GM21390 (cell line): ENCODE measurements around the gene GABBR2.
"Not testable (repeated sequence)": the region's sequence is repeated elsewhere in the genome, so short reads cannot be mapped to it uniquely, and the experiment has no call there.

Experiments used
- ATAC-seq: cut with Tn5 transposase; IDR thresholded peaks from one replicate; pipeline ENCODE4 v1.9.1; 2021; ENCODE audit not compliant: unreplicated experiment

GABBR2 gene

DNA sequence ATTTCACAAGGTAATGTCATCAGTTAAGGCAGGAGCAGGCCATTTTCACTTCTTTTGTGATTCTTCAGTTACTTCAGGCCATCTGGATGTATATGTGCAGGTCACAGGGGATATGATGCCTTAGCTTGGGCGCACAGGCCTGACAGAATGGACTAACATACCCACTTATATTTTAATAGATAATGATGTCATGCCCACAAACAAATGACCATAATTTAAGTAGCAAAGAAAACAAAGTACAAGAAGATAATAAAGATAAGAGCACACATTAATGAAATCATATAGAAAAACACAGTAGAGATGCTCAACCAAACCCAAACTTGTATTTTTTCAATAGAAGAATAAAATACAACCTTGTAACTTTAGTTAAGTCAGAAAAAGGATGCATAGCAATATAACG, 433.6 kb downstream of the GABBR2 start:
- ATAC-seq: no peak

DNA sequence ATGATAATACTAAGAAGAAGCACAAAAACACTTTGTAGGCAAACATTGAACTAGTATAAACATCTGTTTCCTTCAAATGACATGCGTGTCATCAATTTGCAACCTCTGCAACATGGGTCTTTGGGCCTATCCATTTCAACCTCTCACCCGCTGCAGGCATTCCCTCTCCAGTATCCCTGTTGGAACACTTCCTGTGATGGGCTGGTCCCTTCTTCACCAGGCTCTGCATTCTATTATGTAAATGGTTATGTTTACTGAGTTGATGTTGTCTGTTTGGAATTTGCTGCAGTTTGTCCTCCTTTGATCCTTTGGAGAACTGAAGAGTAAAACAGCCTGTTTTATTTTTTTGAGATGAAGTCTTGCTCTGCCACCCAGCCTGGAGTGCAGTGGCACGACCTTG, 436.7 kb downstream of the GABBR2 start:
- no peak for ATAC-seq

DNA sequence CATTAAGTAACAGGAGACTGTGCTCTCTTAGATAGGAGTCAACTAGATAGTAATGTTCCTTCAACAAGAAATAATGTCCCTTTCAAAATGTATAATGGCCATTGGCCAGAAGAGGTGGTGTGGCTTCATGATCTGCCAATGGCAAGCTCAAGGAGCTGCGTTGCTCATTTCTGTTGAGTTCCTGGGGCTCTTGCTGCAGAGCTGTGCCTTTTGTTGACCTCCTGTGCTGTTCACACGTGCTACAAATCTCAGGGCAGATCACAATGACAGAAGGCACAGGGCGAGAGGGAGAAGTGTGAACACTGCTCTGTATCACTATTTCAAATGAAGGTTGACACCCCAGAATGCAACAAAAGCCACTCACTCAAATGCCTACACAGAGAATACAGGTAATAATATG, 437.3 kb downstream of the GABBR2 start:
- ATAC-seq: no peak

DNA sequence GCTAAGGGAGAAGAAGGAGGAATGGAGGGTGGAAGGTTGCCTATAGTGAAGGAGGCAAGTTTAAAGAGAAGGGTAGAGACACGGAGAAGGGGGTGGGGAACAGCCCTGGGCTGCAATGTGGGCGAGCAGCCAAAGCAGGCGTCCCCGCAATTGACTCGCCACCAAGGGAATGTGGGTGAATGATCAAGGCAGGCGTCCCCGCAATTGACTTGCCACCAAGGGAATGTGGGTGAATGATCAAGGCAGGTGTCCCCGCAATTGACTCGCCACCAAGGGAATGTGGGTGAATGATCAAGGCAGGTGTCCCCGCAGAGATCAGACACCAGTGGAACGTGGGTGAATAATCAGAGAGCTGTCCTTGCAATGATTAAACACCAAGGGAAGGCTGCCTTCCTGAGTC, 438.5 kb downstream of the GABBR2 start:
- ATAC-seq: not testable (repeated sequence)

DNA sequence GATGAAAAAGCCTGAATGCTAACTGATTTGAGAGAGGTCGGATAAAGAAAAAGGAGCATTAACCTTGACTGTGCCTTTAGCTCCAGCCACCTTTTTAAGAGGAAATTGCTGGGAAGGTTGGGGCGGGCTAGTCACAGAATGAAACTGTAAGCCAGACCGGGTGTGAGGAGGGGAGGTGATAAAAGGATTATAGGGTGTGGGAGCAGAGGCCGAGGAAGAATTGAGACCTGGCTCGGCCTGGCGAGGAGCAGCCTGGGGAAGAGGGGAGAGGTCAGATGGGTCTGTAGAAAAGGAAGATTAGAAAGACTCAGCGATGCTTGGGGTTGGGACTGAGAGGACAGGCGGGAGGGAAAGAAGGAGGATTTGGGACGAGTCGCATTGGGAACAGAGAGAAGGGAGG, 439.1 kb downstream of the GABBR2 start:
- not testable (repeated sequence) for ATAC-seq

DNA sequence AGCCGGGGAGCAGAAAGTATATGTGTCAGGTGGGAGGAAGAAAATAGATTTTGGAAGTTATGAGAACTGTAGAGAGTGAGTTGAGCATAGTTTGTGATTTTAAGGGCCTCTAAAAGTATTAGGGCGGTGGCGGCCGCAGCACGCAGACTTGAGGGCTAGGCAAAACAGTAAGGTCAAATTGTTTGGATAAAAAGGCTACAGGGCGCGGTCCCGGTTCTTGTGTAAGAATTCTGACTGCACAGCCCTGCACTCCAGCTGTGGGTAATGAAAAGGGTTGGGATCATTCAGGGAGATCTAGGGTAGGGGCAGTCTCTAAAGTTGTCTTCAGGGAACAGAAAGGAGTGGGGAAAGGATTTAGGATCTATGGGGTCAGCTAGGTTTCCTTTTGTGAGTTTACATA, 441.2 kb downstream of the GABBR2 start:
- ATAC-seq: not testable (repeated sequence)

DNA sequence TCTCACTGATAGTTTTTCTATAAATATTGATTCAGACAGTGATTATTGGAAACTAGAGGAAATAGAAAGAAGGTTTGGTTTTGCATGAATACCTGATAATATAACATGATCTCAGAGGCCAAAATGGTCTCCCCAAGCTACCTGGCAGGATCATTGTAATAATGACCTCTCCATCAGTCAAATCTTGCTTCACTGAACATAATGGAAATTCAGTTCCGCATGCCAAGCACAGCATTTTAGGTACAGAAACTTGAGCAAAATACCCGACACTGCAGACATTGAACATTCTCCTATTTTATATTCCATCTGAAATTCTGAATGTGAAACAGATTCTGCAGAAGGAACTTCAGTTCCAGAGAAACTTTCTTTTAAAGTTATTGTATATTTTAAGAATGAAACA, 444.2 kb downstream of the GABBR2 start:
- ATAC-seq: no peak

DNA sequence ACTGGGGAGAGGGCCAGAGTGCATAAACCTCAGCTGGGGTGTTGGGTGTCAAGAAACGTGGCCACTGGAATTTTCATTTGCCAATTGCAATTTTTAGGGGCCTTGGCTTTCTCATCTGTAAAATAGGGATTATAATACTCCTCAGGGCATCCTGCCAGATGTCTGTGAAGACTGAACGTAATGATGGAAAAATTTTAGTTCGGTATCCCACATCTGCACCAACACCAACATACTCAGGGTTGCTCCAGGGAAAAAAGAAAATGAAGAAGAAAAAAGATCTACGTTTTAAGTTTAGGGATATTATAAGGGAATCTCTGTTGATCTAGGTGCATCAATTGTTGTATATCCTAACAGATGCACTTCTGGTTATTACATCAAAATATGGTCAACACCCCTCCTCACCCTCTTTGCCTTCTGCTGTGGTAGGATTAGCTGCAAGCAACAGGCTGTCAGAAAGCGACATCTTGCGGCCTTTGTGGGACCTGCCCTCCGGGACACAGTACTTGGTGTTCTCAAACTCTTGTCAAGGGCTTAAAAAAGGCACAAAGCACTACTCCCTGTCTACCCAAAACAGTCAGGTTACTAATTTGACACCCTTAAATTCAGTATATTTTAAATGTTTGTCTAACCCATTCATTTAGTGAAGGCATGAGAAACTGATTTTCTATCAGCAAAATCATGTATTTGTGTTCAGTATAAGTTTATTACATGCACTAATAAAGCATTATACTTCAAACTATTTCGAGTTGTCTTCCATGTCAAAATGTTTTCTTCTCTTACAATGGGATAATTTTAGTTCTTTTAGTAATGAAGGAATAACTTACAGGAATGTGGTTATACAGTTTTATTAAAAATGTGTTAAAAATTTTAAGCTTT, 445.0 kb downstream of the GABBR2 start:
- no peak for ATAC-seq

DNA sequence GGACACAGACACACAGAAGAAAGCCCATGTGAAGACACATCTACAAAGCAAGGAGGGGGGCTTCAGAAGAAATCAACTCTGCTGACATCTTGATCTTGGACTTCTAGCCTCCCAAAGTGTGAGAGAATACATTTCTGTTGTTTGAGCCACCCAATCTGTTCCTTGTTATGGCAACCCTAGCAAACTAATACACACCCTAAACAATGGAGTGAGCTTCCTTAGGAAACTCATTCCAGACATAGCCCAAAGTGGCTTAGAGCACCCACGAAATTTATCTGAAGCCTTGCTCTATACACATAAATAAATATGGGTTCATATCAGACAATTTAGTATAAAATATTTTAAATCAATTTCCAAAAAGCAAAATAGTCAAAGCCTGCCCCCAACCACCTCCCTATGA, 445.7 kb downstream of the GABBR2 start:
- ATAC-seq: no peak

DNA sequence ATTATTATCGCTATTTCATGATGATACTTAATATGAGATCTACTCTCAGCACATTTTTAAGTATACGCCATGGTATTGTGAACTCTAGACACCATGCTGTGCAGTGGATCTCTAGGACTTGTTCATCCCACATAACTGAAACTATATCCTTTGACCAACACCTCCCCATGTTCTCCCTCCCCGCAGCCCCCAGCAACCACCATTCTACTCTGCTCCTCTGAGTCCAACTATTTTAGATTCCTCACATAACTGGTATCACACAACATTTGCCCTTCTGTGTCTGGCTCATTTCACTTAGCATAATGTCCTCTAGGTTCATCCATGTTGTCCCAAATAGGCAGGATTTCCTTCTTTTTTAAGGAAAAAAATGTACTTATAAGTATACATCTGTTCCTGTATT, 446.7 kb downstream of the GABBR2 start:
- no peak for ATAC-seq

DNA sequence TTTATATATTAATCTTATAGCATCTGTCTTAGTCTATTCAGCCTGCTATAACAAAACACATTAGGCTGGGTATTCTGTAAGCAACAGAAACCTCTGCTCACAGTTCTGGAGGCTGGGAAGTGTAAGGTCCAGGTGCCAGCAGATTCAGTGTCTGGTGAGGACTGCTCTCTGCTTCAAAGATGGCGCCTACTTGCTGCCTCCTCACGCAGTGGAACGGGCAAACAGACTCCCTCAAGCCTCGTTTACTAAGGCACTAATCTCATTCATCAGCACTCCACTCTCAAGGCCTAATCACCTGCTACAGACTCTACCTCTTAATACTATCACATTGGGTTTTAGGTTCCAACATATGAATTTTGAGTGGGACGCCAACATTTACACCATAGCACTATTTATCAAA, 448.1 kb downstream of the GABBR2 start:
- no peak for ATAC-seq

DNA sequence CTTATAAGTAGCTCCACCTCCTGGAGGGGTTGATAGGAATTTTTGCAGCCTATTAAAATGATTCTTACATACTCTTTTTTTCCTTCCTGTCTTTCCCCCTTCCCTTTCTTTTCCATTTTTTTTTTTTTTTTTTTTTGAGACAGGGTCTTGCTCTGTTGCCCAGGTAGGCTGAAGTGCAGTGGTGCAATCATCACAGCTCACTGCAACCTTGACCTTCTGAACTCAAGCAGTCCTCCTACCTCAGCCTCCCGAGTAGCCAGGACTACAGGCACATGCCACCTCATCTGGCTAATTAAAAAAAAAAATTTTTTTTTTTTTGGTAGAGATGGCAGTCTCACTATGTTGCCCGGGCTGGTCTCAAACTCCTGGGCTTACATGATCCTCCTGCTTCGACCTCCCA, 448.9 kb downstream of the GABBR2 start:
- no peak for ATAC-seq

DNA sequence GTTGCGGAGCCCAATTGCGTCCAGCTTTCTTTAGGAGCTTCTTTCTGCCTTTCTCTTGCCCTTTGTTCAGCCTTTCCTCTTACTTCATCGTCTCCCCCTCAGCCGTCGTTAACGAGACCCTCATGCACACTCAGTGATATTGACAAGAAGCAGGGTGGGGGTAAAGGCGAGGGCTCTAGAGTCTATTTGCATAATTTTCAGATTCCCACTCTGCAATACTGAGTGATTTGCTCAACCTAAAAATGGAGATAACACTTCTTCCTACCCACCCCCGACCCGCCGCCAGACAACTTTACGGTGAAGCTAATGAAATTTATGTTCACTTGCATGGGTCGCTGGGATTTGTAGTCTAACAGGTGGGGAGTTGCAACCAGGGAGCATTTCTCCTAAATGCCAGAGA, 452.0 kb downstream of the GABBR2 start:
- ATAC-seq: no peak

DNA sequence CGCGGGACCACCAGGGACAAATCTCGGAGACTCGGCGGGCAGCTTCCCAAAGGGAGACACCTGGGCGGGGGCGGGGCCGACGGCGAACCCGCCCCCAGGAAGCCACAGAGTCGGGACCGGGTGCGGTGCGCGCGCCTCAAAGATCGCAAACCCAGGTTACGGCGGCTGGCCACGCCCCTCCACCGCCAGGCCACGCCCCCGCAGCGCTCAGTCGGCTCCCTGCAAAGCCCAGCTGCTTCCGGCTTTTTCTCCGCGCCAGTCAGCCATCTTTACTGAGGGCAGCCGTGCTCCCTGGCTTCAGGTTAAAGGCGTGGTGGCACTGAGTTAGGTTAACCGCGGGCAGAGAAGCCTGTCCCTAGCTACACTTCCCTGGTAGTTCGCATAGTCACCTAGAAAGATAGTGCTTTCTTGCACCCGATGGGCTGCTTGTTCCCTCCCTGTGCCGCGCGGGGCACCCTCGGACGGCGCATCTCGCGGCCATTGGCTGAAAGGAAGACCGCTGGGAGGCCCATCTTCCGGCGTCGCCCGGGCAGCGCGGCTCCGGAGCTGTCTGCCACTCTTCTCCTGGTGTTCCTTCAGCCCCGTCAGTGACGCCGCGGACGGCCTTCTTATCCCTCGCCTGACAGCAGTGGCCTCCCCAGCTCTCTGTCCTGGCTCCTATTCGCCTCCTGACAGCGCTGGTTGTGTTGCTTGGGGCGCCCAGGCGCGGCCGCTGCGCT, 453.0 kb downstream of the GABBR2 start, which contains the start of gene TBC1D2:
TBC1D2 (minus strand) TSS at position 72 of the 719 bp plus-strand sequence. CDS start 108 bp downstream, outside the sequence.
- peak; percentile 81 for ATAC-seq

DNA sequence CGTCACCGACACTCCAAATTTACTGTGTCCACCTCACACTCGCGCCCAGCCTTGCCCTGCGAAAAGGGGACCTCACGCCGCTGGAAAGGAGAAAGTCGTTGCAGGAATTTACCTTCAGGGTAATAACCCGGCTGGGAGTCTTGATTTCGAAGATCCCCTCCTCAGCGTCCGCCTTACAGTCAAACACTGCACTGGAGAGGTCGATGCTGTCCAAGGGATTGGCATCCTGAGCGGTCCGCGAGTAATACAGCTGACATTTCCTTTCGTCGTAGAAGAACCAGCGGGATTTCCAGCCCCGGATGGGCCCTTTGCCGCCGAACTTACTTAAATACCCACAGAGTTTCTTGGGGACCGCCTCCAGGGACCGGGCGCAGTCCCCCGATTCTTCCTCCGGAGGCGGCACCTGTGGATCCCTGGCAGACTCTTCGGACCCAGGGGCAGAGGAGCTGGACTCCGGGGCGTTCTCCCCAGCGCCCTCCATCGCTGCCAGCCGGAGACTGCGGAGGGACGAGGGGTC, 453.6 kb downstream of the GABBR2 start:
- ATAC-seq: peak; percentile 16

DNA sequence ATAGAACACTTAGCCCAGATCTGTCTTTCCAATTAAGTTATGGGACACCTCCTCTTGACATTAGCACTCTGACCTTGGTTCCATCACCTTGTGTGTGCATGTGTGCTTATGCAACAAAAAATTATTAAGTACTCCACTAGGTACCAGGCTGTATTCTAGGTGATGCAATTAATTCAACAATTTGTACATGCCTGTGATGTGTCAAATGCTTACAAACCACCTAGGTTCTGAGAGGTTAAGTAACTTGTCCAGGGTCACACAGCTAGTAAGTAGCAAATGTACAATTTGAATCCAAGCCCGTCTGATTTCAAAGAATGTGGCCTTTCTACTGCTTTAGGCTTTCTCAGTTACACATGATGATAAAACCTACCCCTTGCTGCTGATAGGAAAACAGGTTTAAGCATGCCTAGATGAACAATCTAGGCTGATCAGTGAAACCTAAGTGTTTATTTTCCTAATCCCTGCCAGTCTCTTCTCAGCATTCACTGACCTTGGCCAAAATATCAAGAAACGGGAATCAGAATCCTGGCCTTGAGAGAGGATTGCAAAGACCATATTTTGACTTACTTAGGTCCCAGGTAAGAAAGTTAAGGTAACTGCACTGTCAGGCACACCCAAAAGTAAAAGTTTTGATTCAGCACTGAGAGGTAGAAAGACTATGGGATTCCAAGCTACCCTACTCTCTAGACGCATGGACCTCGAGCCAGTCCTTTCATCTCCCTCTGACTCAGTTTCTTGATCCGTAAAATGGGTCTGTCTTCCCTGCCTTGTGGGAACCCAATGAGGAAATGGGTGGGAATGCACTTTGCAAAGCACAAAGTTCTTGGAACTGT, 454.3 kb downstream of the GABBR2 start:
- ATAC-seq: no peak

DNA sequence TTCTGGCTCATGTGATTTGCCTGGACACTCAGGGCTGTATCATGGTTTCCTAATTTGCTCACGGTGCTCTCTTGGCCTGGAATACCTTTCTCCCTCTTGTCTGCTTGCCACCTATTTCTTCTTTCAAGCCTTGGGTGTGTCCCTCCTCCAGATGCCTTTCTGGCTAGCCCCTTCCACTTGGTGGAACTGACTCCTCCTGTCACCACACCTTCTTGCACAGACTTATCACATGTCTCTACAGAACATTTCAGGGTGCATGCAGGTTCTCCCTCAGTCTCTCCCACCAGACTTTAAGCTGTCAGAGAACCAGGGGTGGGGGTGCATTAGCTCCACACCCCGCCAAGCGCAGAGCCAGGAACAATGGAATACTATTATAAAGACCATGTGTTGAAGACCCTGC, 455.2 kb downstream of the GABBR2 start:
- no peak for ATAC-seq

DNA sequence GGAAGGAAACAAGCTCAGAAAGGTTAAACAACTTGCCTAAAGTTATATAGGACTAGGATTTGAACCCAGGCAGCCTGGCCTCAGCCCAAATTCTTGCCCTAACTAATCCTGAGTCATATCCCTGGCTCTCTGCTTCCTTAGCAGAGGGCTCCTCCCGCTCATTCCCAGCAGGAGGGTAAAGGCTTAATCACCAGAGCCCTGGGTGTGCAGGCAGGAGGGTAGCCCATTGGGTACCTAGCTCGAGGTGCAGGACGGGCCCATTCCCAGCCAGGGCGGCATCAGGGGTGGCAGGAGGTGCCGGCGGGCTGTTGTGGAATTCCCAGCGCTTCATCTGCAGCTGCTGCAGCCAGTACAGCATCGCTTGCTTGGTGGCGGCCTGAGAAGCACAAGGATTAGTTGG, 457.2 kb downstream of the GABBR2 start:
- no peak for ATAC-seq

DNA sequence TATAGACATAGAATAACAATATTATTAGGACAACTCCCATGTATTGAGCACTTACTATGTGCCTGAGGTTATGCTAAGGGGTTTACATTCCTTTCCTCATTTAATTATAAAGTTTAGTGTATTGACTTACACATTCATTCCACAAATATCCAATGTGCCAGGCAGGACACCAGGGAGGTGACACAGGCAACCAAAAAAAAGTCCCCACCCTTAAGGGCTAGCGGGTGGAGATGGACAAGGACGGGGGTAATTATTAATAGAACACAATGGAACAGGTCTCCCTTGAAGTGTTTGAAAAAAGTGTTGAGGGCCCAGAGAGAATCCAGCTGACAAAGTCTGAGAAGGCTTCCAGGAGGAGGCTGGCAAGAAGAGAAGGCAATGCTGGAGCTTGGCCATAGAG, 459.0 kb downstream of the GABBR2 start:
- no peak for ATAC-seq

DNA sequence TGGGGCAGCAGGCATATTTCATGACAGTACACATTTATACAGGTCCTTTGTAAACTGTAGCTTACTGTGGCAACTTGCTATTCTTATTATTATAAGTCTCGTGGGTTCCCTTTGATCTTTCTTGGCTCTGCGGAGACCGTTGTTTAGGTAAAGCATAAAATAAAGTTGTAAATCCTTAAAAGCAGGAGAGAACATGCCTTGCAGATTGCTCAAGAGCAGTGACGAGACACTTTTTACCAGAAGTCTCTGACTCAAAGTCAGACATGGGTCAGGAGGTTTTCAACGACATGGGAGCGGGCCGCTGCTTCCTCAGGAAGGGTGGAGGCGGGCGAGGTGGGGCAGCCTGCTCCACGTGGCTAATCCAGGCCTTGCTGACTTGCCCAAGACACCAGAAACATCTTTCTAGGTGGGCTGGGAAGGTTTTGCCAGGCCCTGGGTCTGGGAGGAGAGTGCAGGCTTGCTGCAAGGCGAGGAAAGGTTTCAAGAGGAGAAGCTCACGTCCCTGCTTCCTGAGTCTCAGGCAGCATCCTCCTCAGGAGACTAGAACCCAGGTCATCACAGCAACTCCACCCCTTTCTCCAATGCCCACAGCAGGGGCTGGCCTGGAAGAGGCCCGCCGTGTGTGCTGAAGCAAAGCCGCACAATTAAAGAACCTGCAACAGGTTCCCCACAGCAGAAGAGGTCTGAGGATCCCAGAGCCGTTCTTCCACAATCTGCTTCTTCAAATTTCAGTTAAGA, 459.8 kb downstream of the GABBR2 start:
- ATAC-seq: no peak
